ENCODE results near the gene CNPY2.

Gene CNPY2

DNA sequence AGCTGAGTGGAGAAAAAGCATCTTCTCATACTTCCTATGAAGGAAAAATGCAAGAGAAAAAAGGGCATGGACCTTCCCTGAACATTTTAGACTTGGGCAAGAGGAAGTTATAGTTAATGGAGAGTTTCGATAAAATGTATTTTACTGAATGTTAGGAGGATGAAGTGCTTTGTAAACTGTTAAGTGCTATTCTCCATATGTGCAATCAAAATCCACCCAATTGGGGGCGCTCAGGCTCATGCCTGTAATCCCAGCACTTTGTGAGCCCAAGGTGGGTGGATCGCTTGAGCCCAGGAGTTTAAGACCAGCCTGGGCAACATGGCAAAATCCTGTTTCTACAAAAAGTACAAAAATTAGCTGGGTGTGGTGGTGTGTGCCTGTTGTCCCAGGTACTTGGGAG lies 1.9 kb upstream of the CNPY2 start:
- TF ChIP-seq GLIS3 (CRISPR knock-in tag; IDR thresholded peaks at IDR 0.05) (no peak), ISL1 (CRISPR knock-in tag; IDR thresholded peaks at IDR 0.05) (no peak), ESRRG (CRISPR knock-in tag; IDR thresholded peaks at IDR 0.05) (no peak), ZFP30 (CRISPR knock-in tag; IDR thresholded peaks at IDR 0.05) (no peak), BACH2 (CRISPR knock-in tag; IDR thresholded peaks at IDR 0.05; ENCODE audit: borderline replicate concordance) (no peak), ZNF70 (CRISPR knock-in tag; IDR thresholded peaks at IDR 0.05) (no peak), ZNF565 (CRISPR knock-in tag; conservative IDR thresholded peaks at IDR 0.05; ENCODE audit: low read depth) (no peak), CSDC2 (CRISPR knock-in tag; IDR thresholded peaks at IDR 0.05) (no peak), CREB5 (CRISPR knock-in tag; IDR thresholded peaks at IDR 0.05; ENCODE audit: low read depth) (no peak), SNAI2 (CRISPR knock-in tag; IDR thresholded peaks at IDR 0.05) (no peak), ARNTL (CRISPR knock-in tag; IDR thresholded peaks at IDR 0.05; ENCODE audit: borderline replicate concordance, low read depth) (no peak), ZNF8 (CRISPR knock-in tag; IDR thresholded peaks at IDR 0.05) (no peak), CSRNP3 (CRISPR knock-in tag; IDR thresholded peaks at IDR 0.05) (no peak), PPARA (CRISPR knock-in tag; IDR thresholded peaks at IDR 0.05; ENCODE audit: borderline replicate concordance) (no peak)
- TF ChIP-seq, protein P1, sequence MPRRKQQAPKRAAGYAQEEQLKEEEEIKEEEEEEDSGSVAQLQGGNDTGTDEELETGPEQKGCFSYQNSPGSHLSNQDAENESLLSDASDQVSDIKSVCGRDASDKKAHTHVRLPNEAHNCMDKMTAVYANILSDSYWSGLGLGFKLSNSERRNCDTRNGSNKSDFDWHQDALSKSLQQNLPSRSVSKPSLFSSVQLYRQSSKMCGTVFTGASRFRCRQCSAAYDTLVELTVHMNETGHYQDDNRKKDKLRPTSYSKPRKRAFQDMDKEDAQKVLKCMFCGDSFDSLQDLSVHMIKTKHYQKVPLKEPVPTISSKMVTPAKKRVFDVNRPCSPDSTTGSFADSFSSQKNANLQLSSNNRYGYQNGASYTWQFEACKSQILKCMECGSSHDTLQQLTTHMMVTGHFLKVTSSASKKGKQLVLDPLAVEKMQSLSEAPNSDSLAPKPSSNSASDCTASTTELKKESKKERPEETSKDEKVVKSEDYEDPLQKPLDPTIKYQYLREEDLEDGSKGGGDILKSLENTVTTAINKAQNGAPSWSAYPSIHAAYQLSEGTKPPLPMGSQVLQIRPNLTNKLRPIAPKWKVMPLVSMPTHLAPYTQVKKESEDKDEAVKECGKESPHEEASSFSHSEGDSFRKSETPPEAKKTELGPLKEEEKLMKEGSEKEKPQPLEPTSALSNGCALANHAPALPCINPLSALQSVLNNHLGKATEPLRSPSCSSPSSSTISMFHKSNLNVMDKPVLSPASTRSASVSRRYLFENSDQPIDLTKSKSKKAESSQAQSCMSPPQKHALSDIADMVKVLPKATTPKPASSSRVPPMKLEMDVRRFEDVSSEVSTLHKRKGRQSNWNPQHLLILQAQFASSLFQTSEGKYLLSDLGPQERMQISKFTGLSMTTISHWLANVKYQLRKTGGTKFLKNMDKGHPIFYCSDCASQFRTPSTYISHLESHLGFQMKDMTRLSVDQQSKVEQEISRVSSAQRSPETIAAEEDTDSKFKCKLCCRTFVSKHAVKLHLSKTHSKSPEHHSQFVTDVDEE (CRISPR knock-in tag; IDR thresholded peaks at IDR 0.05): no peak

DNA sequence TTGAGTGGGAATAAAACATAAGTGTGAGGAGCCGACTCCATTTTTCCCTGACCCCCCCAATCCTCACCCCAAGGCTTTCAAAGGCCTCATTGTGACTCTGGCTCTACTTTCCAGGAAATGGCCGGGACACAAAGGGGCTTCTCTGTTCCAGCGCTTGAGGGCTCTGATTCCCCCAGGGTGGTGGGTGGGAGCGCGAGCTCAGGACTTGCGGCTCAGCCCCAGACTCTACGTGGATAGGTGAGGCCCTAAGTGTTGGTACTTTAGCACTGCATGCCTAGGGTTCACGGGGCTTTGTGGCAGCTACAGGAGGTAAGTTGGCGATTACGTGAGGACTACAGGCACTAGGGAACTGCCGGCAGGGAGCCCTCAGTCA lies 553 bp downstream of the CNPY2 start:
- TF ChIP-seq ZC3H10 (CRISPR knock-in tag; IDR thresholded peaks at IDR 0.05) (no peak), ZNF8 (CRISPR knock-in tag; IDR thresholded peaks at IDR 0.05) (no peak), TCF4 (CRISPR knock-in tag; IDR thresholded peaks at IDR 0.05; ENCODE audit: borderline replicate concordance) (no peak), OSR1 (CRISPR knock-in tag; IDR thresholded peaks at IDR 0.05) (no peak), ZFP30 (CRISPR knock-in tag; IDR thresholded peaks at IDR 0.05) (no peak), CSRNP3 (CRISPR knock-in tag; IDR thresholded peaks at IDR 0.05) (no peak), PATZ1 (CRISPR knock-in tag; IDR thresholded peaks at IDR 0.05; ENCODE audit: borderline replicate concordance) (no peak), ARNTL (CRISPR knock-in tag; IDR thresholded peaks at IDR 0.05; ENCODE audit: borderline replicate concordance, low read depth) (no peak), ISL1 (CRISPR knock-in tag; IDR thresholded peaks at IDR 0.05) (no peak)
- TF ChIP-seq, protein P1 (CRISPR knock-in tag; IDR thresholded peaks at IDR 0.05): no peak
- no peak; the same call in 1 of the 3 replicates for ATAC-seq

More for the DNA sequence above, 1.9 kb upstream of the CNPY2 start:
- ATAC-seq: no peak
